HG03095 (cell line): ENCODE measurements around the gene SOCS3.

Source experiments
- ATAC-seq: cut with Tn5 transposase; IDR thresholded peaks from one replicate; pipeline ENCODE4 v1.9.1; 2021; ENCODE audit warnings: moderate library complexity; ENCODE audit not compliant: unreplicated experiment

SOCS3 gene

GRCh38 chr17:78368854-78369495 lies 9.1 kb upstream of the SOCS3 start:
- no peak for ATAC-seq

- no peak for ATAC-seq
Measured at GRCh38 chr17:78368348-78368747, 8.5 kb upstream of the SOCS3 start.

- ATAC-seq, result no peak
Measured at GRCh38 chr17:78367193-78367592, 7.3 kb upstream of the SOCS3 start.

- no peak for ATAC-seq
Measured at GRCh38 chr17:78366109-78366848, 6.4 kb upstream of the SOCS3 start.

GRCh38 chr17:78365561-78366108 lies 5.8 kb upstream of the SOCS3 start:
- ATAC-seq, result no peak

GRCh38 chr17:78364436-78365281 lies 4.8 kb upstream of the SOCS3 start:
- ATAC-seq, result no peak

- ATAC-seq, result no peak
Measured at GRCh38 chr17:78362671-78363070, 2.8 kb upstream of the SOCS3 start.

GRCh38 chr17:78362232-78362631 lies 2.4 kb upstream of the SOCS3 start:
- no peak for ATAC-seq

GRCh38 chr17:78361225-78361701 lies 1.4 kb upstream of the SOCS3 start:
- no peak for ATAC-seq

- ATAC-seq, result peak; percentile 14
Measured at GRCh38 chr17:78360371-78361224, 721 bp upstream of the SOCS3 start.

GRCh38 chr17:78359321-78359996 lies 418 bp downstream of the SOCS3 start:
- no peak for ATAC-seq

GRCh38 chr17:78358538-78359320 lies 1.1 kb downstream of the SOCS3 start:
- ATAC-seq, result no peak

- ATAC-seq, result no peak
Measured at GRCh38 chr17:78357672-78358537, 2.0 kb downstream of the SOCS3 start.

- ATAC-seq, result no peak
Measured at GRCh38 chr17:78357177-78357586, 2.7 kb downstream of the SOCS3 start.

- peak; percentile 61 for ATAC-seq
Measured at GRCh38 chr17:78356101-78356713, 3.7 kb downstream of the SOCS3 start.

GRCh38 chr17:78355701-78356100 lies 4.2 kb downstream of the SOCS3 start:
- ATAC-seq, result no peak

GRCh38 chr17:78355045-78355641 lies 4.7 kb downstream of the SOCS3 start:
- no peak for ATAC-seq
